OCI-M2 (cell line): ENCODE results near the gene NAP1L1.

Experiments
- DNase-seq: peaks from one replicate; lab custom pipeline; 2025; ENCODE audit not compliant: unreplicated experiment; lab: John Stamatoyannopoulos, UW

NAP1L1 gene, protein sequence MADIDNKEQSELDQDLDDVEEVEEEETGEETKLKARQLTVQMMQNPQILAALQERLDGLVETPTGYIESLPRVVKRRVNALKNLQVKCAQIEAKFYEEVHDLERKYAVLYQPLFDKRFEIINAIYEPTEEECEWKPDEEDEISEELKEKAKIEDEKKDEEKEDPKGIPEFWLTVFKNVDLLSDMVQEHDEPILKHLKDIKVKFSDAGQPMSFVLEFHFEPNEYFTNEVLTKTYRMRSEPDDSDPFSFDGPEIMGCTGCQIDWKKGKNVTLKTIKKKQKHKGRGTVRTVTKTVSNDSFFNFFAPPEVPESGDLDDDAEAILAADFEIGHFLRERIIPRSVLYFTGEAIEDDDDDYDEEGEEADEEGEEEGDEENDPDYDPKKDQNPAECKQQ

DNA sequence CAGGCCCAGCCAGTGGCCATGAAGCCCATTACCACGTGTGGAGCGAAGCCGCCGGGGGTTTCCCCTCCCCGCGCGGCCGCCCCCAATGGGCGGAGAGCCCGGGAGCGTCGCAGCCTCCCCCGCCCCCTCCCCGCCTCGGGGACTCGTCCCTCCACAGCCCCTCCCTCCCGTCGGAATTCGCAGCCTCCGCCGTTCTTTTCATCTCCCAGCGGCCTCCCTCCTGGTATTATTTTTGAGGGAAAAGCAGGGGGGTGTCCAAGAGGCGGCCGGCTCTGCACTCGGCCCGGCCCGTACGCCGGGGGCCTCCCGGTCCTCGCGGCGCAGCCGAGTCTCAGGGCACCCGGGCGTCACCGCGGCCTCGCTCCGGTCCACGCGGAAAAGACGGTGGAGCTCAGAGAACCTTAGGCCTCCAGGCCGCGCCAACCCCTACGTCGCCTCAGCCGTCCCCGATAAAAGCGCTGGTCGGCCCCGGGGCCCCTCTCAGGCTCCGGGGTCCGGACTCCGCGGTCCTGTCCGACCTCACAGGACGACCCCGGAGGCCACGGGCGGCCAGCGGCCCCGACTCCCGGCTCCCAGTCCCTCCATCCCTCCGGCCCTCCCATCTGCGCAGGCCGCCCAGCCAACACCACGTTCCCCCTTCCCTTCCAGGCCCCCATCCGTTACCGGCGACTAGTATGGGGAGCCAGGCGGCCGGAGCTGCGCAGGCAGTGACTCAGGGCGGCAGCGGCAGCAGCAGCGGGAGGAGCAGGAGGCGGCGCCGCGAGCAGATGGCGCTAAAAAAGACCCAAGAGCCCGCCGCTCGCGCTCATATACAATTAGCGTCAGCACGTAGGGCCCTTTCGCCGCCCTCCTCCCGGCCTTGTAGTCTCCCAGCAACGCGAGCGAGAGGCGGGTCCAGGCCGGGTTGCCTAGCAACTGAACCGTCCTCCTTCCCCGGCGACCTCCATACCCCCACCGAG lies at the start of gene NAP1L1:
Gene NAP1L1, minus strand, starts transcription at position 782 of the 959 bp plus-strand sequence. CDS start 10,466 bp downstream, outside the sequence.
- peak; percentile 61 for DNase-seq

GRCh38 chr12:76127588-76127987 lies 43.1 kb upstream of the NAP1L1 start:
- no peak for DNase-seq

GRCh38 chr12:76124456-76124855 lies 40.0 kb upstream of the NAP1L1 start:
- DNase-seq: no peak

- DNase-seq: no peak
Measured at GRCh38 chr12:76123259-76124212, 39.1 kb upstream of the NAP1L1 start.

- no peak for DNase-seq
Measured at GRCh38 chr12:76119887-76120286, 35.4 kb upstream of the NAP1L1 start.

DNA sequence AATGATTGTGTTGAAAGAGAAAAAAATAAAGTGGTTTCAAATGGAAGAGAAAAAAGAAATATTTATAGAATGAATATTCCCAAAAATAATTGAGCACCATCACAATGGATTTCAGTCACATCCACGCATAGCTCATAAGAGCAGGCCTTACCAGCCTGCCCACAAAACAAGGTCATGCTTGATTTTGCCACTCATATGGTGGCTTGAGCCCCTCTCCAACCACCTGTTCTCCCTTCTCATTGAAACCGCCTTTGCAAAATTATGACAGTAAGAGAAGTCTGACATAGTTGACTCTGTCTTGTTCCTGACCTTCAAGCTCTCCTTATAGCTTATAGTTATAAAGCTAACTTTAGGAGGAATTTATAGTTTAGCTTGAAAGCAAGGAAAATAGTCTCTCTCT lies 33.3 kb upstream of the NAP1L1 start:
- no peak for DNase-seq

GRCh38 chr12:76117067-76117691 lies 32.7 kb upstream of the NAP1L1 start:
- DNase-seq: no peak

DNA sequence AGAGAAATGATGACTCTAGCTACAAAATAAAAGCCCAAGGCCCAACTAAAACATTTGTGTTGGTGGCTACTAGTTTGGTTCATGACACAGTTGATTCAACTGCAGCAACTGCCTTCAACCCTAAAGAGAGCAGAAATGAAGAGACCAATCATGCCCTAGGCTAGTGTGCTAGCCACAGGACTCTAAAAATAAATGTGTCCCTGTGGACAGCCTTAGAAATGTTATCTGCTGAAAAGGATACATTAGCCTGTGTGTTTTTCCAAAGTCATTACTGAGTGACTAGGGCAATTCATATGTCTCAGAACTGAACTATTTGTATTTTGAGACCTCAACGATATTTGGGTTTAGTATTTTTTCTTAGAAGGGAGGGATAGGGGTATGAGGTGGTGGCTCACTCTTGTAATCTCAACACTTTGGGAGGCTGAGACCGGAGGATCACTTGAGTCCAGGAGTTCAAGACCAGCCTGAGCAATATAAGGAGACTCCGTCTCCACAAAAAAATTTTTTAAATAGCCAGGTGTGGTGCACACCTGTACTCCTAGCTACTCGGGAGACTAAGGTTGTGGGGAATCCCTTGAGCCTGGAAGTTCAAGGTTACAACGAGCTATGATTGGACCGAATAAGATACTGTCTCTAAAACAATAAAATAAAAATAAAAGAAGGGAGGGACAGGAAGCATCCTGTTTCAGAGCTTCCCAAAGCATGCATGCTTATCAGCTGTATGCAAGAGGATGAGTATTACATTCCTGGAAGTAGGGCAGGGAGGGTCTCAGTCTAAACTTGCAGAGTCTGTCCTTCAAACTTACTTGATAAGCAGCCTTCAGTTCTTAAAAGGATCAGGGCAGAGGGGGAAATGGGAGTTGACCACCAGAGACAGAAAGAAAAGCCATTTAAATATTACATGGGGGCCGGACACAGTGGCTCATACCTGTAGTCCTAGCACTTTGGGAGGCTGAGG lies 29.6 kb upstream of the NAP1L1 start:
- DNase-seq: no peak

GRCh38 chr12:76111209-76111749 lies 26.8 kb upstream of the NAP1L1 start:
- no peak for DNase-seq

GRCh38 chr12:76109879-76110278 lies 25.4 kb upstream of the NAP1L1 start:
- no peak for DNase-seq

DNA sequence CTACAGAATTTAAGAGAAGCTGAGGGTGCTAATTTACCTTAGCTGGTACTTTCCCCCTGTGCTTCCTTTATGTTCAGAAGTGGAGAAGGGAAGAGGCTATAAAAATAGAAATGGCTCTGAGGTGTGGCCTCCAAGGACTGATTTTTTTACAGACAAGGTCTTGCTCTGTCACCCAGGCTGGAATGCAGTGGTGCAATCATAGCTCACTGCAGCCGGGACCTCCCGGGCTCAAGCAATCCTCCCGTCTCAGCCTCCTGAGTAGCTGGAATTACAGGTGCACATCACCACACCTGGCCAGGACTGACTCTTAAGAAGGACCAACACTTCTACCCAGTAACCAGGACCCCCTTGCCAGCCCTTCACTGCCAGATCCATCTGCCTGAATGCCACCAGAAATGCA lies 23.9 kb upstream of the NAP1L1 start:
- DNase-seq: no peak

DNA sequence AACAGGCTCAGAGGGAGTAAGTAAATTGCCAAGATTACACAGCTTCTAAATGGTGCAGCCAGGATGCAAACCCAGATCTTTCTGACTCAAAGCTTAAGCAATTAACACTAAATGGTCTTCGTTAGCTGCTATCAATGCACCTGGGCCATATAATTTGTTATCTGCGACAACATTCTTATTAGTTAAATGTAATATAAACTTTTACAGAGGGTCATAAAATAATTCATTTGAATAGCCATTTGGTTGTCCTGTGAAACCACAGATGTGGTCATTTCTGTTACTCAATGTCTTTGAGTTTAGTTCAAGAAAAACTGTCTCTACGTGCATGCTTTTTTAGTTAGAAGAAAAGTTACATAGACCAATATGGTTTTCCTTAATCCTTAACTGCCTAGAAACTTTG lies 22.1 kb upstream of the NAP1L1 start:
- DNase-seq: no peak

GRCh38 chr12:76103958-76104357 lies 19.5 kb upstream of the NAP1L1 start:
- DNase-seq: no peak

DNA sequence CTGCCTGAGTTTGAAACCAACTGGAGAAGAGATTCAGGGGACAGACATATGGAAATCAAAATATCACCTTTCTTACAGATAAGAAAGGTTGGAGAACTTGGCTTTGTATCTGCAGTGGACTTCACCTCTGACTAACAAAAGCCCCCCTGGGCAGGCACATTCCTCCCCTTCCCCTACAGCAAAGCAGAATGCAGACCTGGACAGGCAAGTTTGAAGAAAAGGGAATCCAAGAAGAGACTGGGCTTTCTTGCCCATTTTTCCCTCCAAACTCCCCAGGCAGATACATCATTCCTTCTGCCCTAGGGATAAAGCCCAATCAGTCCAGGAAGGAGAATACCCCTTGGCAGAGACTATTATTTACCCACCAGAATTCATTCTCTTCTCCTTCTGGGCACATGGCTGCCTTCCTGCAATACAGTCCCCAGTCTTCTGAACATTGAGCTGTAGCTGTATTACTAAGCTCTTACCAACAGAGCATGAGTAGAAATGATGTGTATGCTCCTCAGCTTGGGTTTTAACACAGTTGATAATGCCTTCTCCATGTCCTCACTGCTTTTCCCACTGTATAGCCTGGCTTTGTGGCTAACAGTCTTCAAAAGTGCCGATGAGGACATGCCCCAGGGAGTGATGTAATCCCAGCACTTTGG lies 17.4 kb upstream of the NAP1L1 start:
- DNase-seq: no peak

DNA sequence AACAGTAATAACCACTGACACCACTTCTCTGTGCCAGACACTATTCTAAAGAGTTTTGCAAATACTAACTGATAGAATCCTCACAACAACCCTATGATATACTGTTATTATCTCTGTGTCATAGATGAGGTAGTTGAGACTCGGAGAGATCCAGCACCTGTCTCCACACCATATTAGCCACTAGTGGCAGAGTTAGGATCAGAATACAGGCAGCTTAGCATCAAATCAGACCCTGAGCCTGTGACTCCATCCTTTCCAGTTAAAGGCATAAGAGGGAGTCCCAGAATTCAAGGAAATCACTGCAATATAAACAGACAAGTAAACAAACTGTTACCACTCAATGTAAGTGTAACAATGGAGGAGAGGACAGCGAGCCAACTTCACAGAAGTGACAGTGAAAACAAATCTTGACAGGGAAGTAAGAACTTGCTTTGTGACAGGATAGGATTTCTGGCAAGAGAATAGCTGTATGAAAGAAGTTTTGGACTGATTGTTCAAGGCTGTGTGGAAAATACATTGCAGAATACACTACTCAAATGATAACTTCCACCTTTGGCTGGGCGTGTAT lies 11.7 kb upstream of the NAP1L1 start:
- DNase-seq: no peak

DNA sequence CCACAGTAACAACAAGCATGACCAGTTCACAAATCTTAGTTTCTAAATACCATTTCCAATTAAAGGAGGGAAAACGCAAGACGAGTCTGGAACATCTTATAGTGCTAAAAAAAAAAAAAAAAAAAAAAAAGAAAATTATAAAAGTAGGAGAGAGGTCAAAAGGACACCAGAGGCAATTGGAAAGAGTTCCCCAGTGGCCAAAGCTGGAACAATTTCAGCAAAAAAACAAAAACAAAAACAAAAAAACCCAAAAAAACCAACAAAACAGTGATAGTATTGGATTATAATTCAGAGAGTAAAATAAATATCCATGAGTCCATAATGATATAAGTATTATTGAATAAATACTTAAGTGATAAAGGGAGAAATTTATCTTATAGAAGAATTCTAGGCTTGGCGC lies 10.3 kb upstream of the NAP1L1 start:
- DNase-seq: no peak

DNA sequence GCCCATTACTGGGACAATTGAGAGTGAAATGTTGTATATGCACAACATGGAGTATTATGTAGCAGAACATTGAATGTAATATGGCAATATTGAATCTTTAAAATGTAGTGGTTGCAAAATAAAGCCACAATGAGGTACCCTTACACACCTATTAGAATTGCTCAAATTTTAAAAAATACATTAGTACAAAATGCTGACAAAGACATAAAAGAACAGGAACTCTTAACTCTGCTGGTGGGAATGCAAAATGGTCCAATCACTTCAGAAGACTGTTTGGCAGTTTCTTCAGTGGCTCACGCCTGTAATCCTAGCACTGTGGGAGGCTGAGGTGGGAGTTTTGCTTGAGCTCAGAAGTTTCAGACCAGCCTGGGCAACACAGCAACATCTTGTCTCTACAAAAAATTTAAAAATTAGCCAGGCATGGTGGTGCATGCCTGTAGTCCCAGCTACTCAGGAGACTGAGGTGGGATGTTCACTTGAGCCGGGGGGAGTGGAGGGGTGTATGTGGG lies 6.8 kb upstream of the NAP1L1 start:
- DNase-seq: no peak

GRCh38 chr12:76085520-76085868 lies 1.0 kb upstream of the NAP1L1 start:
- no peak for DNase-seq
